Measurements from ENCODE around the gene WWP2.
"Not testable (repeated sequence)": the region's sequence is repeated elsewhere in the genome, so short reads cannot be mapped to it uniquely, and the experiment has no call there.

The WWP2 gene

GRCh38 chr16:69761983-69762813, at the start of gene WWP2:
WWP2 (plus strand) TSS chr16:69762332; CDS start chr16:69787011, 24,679 bp downstream.
- peak; percentile 68 for DNase-seq

GRCh38 chr16:69712914-69713581, 49.1 kb upstream of the WWP2 start:
- no peak for DNase-seq

GRCh38 chr16:69717066-69717465, 45.1 kb upstream of the WWP2 start:
- no peak for DNase-seq

GRCh38 chr16:69718111-69718764, 43.9 kb upstream of the WWP2 start:
- no peak for DNase-seq

GRCh38 chr16:69720822-69721430, 41.2 kb upstream of the WWP2 start:
- no peak for DNase-seq

GRCh38 chr16:69721441-69721957, 40.6 kb upstream of the WWP2 start:
- no peak for DNase-seq

GRCh38 chr16:69724414-69724873, 37.7 kb upstream of the WWP2 start:
- no peak for DNase-seq

GRCh38 chr16:69724981-69725479, 37.1 kb upstream of the WWP2 start:
- no peak for DNase-seq

- no peak for DNase-seq
These were observed 36.4 kb upstream of the WWP2 start for GRCh38 chr16:69725480-69726312.

GRCh38 chr16:69726313-69727060, 35.6 kb upstream of the WWP2 start, which contains the start of gene NQO1:
NQO1 (minus strand) TSS chr16:69726560; CDS start chr16:69726439, 121 bp downstream.
- DNase-seq: peak; percentile 92

GRCh38 chr16:69727916-69728270, 34.2 kb upstream of the WWP2 start:
- DNase-seq: peak; percentile 42

- not testable (repeated sequence) for DNase-seq
These were observed 33.1 kb upstream of the WWP2 start for GRCh38 chr16:69729030-69729429.

- DNase-seq: not testable (repeated sequence)
These were observed 30.9 kb upstream of the WWP2 start for GRCh38 chr16:69731280-69731679.

- no peak for DNase-seq
These were observed 30.0 kb upstream of the WWP2 start for GRCh38 chr16:69732101-69732500.

GRCh38 chr16:69741519-69741918, 20.6 kb upstream of the WWP2 start:
- no peak for DNase-seq

- no peak for DNase-seq
These were observed 19.9 kb upstream of the WWP2 start for GRCh38 chr16:69741951-69742904.

- no peak for DNase-seq
These were observed 17.5 kb upstream of the WWP2 start for GRCh38 chr16:69744363-69745231.

- DNase-seq: no peak
These were observed 16.9 kb upstream of the WWP2 start for GRCh38 chr16:69745232-69745612.

- no peak for DNase-seq
These were observed 16.2 kb upstream of the WWP2 start for GRCh38 chr16:69745959-69746358.
